Right kidney (tissue), 1 donor: ENCODE results near the gene EIF4G3.
"Not testable (repeated sequence)": the region's sequence is repeated elsewhere in the genome, so short reads cannot be mapped to it uniquely, and the experiment has no call there.

Experiments
- DNase-seq: peaks from one replicate; pipeline ENCODE4 v3.0.0-alpha.2; 2016

Gene EIF4G3

DNA sequence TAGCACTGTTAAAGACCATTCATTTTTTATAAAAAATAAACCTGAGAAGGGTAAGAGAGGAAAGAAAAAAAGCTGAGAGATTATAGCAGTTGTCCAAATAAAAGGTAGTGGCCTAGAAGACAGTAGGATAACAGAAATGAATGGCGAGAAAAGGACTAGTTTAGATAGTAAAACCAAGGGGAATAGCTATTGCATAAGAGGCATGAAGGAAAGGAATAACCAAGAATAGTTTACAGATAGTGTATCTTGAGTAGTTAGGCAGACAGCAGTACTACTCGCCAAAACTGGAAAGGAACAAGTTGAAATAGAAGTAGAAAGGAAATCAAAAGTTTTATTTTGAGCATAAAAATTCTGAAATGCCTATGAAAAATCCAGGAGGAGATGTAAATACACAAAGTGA lies 70.5 kb downstream of the EIF4G3 start:
- no peak for DNase-seq

- no peak for DNase-seq
Measured at GRCh38 chr1:21105807-21106206, 70.9 kb downstream of the EIF4G3 start.

DNA sequence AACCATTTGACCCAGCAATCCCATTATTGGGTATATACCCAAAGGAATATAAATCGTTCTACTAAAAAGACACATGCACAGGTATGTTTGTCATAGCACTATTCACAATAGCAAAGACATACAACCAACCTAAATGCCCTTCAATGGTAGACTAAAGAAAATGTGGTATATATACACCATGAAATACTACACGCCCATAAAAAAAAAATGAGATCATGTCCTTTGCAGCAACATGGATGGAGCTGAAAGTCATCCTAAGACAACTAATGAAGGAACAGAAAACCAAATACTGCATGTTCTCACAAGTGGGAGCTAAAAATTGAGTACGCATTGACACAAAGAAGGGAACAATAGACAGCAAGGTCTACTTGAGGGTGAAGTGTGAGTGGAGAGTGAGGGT lies 72.0 kb downstream of the EIF4G3 start:
- no peak for DNase-seq

- no peak for DNase-seq
Measured at GRCh38 chr1:21100481-21100921, 76.2 kb downstream of the EIF4G3 start.

DNA sequence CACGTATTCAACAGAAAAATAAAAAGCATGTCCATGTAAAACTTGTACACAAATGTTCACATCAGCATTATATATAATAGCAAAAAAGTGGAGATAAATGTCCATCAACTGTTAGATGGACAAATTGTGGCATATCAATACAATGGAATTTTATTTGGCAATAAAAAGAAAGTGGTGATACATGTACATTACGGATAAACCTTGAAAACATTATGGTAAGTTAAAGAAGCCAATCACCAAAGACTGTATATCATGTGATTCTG lies 76.9 kb downstream of the EIF4G3 start:
- no peak for DNase-seq

DNA sequence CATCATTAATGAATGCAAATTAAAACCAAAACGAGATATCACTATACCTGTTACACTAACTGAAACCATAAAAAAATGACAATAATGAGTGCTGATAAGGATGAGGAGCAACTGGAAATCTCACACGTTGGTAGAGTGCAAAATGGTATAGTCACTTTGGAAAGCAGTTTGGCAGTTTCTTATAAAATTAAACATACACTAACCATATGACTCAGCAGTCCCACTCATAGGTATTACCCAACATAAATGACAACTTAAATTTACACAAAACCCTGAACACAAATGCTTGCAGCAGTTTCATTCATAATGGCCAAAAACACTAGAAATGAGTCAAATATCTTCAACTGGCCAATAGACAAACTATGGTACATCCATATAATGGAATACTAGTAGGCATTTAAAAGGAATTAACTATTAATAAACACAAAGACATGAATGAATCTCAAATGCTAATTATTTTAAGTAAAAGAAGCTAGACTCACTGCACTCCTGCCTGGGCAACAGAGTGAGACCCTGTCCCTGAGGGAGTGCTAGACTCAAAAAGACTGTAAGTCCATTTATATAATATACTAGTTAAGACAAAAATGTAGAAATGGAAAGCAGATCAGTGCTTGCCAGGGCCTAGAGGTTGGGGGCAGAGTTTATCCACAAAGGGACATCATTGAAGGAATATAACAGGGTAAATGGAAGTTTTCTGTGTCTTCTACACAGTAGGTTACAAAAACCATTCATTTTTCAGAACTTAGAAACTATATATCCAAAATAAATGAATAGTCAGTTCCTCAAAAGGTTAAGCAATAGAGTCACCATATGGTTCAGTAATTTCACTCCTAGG lies 77.4 kb downstream of the EIF4G3 start:
- DNase-seq: no peak

DNA sequence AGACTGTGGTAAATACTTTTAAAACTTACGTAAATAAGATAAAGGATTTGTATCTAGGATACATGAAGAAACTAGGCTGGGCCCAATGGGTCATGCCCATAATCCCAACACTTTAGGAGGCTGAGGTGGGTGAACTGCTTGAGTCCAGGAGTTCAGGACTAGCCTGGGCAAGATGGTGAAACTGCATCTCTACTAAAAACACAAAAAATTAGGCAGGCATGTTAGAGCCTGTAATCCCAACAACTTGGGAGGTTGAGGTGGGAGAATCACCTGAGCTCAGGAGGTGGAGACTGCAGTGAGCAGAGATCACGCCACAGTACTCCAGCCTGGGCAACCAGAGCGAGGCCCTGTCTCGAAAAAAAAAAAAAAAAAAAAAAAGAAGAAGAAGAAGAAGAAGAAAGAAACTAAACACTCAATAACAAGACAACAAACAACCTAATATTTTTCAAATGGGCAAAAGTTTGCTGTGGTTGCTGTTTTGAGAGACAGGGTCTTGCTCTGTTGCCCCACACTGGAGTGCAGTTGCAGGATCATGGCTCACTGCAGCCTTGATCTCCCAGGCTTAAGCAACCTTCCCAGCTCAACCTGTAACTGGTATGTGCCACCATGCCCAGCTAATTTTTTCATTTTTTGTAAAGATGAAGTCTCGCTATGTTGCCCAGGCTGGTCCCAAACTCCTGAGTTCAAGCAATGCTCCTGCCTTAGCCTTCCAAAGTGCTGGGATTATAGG lies 78.3 kb downstream of the EIF4G3 start:
- DNase-seq: no peak

DNA sequence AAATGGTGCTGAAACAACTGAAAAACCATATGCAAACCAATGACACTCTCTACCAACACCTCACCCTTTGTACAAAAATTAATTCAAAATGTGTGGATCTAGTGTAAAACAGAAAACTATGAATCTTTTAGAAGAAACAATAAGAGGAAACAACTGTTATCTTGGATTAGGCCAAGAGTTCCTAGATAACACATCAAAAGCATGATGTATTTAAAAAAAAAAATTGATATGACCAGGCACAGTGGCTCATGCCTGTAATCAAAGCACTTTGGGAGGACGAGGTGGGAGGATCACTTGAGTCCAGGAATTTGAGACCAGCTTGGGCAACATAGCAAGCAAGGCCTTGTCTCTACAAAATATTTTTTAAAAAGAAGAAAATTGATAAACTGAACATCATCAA lies 79.0 kb downstream of the EIF4G3 start:
- no peak for DNase-seq

- DNase-seq: no peak
Measured at GRCh38 chr1:21095976-21096375, 80.7 kb downstream of the EIF4G3 start.

DNA sequence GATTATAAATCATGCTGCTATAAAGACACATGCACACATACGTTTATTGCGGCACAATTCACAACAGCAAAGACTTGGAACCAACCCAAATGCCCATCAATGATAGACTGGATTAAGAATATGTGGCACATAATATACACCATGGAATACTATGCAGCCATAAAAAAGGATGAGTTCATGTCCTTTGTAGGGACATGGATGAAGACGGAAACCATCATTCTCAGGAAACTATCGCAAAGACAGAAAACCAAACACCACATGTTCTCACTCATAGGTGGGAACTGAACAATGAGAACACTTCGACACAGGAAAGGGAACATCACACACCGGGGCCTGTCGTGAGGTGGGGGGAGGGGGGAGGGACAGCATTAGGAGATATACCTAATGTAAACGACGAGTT lies 82.4 kb downstream of the EIF4G3 start:
- not testable (repeated sequence) for DNase-seq

- not testable (repeated sequence) for DNase-seq
Measured at GRCh38 chr1:21093271-21093958, 83.3 kb downstream of the EIF4G3 start.

GRCh38 chr1:21092545-21092944 lies 84.2 kb downstream of the EIF4G3 start:
- not testable (repeated sequence) for DNase-seq

DNA sequence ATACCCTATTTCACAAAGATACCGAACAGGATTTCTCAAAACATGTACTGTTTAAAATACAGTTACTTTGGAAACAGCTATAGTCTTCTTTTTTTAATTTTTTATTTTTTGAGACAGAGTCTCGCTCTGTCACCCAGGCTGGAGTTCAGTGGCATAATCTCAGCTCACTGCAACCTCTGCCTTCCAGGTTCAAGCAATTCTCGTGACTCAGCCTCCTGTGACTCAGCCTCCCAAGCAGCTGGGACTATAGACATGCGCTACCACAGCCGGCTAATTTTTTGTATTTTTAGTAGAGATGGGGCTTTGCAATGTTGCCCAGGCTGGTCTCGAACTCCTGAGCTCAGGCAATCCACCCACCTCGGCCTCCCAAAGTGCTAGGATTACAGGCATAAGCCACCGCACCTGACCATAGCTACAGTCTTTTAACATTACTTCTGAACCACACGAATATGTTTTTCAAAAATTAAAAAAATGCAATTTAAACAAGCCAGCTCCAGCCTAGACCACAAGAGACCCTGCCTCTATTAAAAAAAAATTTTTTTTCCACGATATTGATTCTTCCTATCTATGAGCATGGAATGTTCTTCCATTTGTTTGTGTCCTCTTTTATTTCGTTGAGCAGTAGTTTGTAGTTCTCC lies 85.5 kb downstream of the EIF4G3 start:
- not testable (repeated sequence) for DNase-seq

GRCh38 chr1:21090463-21090862 lies 86.2 kb downstream of the EIF4G3 start:
- no peak for DNase-seq

DNA sequence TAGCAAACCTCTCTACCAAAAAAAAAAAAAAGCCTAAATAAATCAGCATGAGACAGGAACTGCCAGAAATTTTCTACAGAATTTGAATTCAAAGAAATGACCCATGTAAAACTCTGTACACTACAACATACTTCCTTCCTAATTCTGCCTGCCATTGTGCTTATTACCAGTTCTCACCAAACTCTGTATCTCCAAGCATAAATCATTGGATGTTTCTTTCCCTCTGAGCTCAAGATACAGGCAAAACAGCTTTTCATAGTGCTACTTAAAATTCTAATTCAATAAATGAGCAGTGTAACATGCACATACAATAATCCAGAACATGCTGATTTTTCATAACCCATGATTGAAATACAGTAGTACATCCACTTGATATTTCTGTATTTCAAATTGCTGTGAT lies 87.0 kb downstream of the EIF4G3 start:
- no peak for DNase-seq

- no peak for DNase-seq
Measured at GRCh38 chr1:21089299-21089698, 87.4 kb downstream of the EIF4G3 start.

GRCh38 chr1:21084111-21084810 lies 92.4 kb downstream of the EIF4G3 start:
- DNase-seq: no peak

GRCh38 chr1:21082073-21082472 lies 94.6 kb downstream of the EIF4G3 start:
- DNase-seq: no peak

DNA sequence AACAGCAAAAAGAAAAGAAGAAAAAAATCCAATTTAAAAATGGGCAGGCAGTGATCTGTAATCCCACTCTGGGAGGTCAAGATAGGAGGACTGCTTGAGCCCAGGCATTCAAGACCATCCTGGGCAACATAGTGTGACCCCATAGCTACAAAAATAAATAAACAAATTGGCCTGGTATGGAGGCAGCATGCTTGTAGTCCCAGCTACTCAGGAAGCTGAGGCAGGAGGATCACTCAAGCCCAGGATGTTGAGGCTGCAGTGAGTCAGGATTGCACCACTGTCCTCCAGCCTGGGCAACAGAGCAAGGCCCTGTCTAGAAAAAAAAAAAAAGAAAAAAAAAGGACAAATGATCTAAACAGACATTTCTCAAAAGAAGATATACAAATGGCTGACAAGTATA lies 99.6 kb downstream of the EIF4G3 start:
- DNase-seq: no peak

DNA sequence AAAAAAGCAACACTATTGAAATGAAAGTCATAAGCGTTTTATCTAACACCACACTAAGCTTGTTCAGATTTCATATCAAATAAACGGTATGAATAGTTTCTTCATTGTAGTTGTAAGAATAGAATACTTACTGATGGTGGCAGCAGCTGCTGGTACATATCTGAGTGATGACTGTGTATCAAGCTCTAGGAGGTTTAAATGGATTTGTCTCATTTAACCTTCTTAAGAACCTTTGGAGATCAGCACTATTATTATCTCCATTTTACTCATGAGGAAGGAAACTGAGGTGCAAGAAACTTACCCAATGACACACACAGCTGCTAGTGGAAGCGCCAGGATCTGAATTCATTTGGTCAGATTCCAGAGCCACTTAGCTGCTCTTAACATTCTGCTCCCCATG lies 104.0 kb downstream of the EIF4G3 start:
- no peak for DNase-seq

GRCh38 chr1:21069549-21069948 lies 107.1 kb downstream of the EIF4G3 start:
- DNase-seq: peak; percentile 7

DNA sequence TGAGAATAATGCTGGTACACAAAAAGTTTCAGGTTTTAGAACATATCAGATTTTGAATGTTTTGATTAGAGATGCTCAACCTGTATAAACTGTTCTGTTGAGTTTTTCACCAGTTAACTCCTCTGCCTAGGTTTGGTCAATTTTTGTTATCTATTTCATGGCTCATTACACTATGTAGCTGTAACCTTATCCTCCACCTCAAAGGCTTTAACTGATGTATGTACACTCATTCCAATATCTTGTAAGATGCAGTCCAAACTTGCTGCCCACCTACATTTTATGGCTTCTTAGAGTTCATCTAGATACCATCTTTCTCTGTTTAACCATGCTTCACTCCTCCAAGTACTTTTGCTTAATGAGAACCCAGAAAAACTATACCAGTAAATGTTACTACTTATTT lies 107.8 kb downstream of the EIF4G3 start:
- no peak for DNase-seq
